Fibroblast of lung (primary cell): Measurements from ENCODE around the gene SLC4A3. TPM values are rescaled to one million over a fixed set of nuclear protein-coding genes. Genes with fewer than 3 reads are reported as not detected.

Experiments used
- DNase-seq, 2 donors: peaks; one replicate each; pipeline versions ENCODE4 v3.0.0 to v3.0.0-alpha.2; 2010; ENCODE audit warnings: low read depth in 2 of 2
- H2AFZ ChIP-seq: 2 replicates; pipeline ENCODE4 v1.5.1; 2012; ENCODE audit warnings: low read length, control low read depth, inconsistent platforms
- H3K27ac ChIP-seq: 2 replicates; pipeline ENCODE4 v1.5.1; 2011; ENCODE audit warnings: low read length, control low read depth; ENCODE audit not compliant: insufficient read depth
- H3K27me3 ChIP-seq: 2 replicates; pipeline ENCODE4 v1.5.1; 2011; ENCODE audit warnings: mild to moderate bottlenecking, low read length; ENCODE audit not compliant: control insufficient read depth, insufficient read depth
- H3K36me3 ChIP-seq: 2 replicates; pipeline ENCODE4 v1.5.1; 2011; ENCODE audit warnings: low read length; ENCODE audit not compliant: control insufficient read depth, insufficient read depth
- H3K4me1 ChIP-seq: 2 replicates; pipeline ENCODE4 v1.5.1; 2011; ENCODE audit warnings: low read length; ENCODE audit not compliant: control insufficient read depth, insufficient read depth; ENCODE audit errors: extremely low read depth
- H3K4me2 ChIP-seq: 2 replicates; pipeline ENCODE4 v1.5.1; 2011; ENCODE audit warnings: low read length, control low read depth; ENCODE audit not compliant: insufficient read depth; ENCODE audit errors: extremely low read depth
- H3K4me3 ChIP-seq, 4 experiments: fragments of 200-600 bp in 1 of 4; sonication (generic) in 1 of 4; replicated peaks in 1 of 4; 2 replicates each; pipeline ENCODE4 v1.5.1; 2011 to 2016; ENCODE audit warnings: low read length in 4 of 4, low read depth in 3 of 4, mild to moderate bottlenecking in 3 of 4, control low read depth in 2 of 4, inconsistent platforms in 1 of 4, mixed read lengths in 1 of 4; ENCODE audit not compliant: insufficient read depth in 1 of 4; ENCODE audit errors: control extremely low read depth in 1 of 4
- H3K79me2 ChIP-seq: 2 replicates; pipeline ENCODE4 v1.5.1; 2012; ENCODE audit warnings: mild to moderate bottlenecking, low read length, inconsistent platforms; ENCODE audit not compliant: control insufficient read depth, insufficient read depth
- H3K9ac ChIP-seq: 2 replicates; pipeline ENCODE4 v1.5.1; 2011; ENCODE audit warnings: mild to moderate bottlenecking, low read length, control low read depth; ENCODE audit not compliant: insufficient read depth
- H3K9me3 ChIP-seq: 2 replicates; pipeline ENCODE4 v1.5.1; 2012; ENCODE audit warnings: low read depth, low read length; ENCODE audit not compliant: control insufficient read depth, insufficient read depth
- H4K20me1 ChIP-seq: 2 replicates; pipeline ENCODE4 v1.5.1; 2011; ENCODE audit warnings: low read length; ENCODE audit not compliant: control insufficient read depth, insufficient read depth; ENCODE audit errors: extremely low read depth
- CTCF ChIP-seq, 2 donors: IDR thresholded peaks in 1 of 2; conservative IDR thresholded peaks in 1 of 2; 1 replicate in 1 of 2; 2 replicates in 1 of 2; pipeline ENCODE4 v1.5.1; 2011 to 2012; ENCODE audit warnings: low read length in 2 of 2, control low read depth in 1 of 2, inconsistent platforms in 1 of 2, low read depth in 1 of 2, mild to moderate bottlenecking in 1 of 2
- EZH2 ChIP-seq: IDR thresholded peaks from 2 replicates; pipeline ENCODE4 v1.5.1; 2012; ENCODE audit warnings: low read length, control low read depth, mild to moderate bottlenecking; ENCODE audit errors: missing control alignments
- polyA plus RNA-seq, 2 donors: library from polyadenylated mRNA; depleted of rRNA in 1 of 2; stranded (reverse) in 1 of 2; unstranded in 1 of 2; fragments of >200 nt; gene quantifications; 2 replicates each; pipeline ENCODE4 v1.2.1, GENCODE V29; 2011 to 2012; ENCODE audit warnings: missing spikeins in 1 of 2
- total RNA-seq: library from RNA; depleted of rRNA; stranded (reverse); fragments of >200 nt; gene quantifications from 2 replicates; pipeline ENCODE4 v1.2.1, GENCODE V29; 2014

SLC4A3 gene
- total and polyA plus RNA-seq, 2 donors (not counting 1 experiment from before 2014, with no cell fraction given) = 1.4 to 1.5 TPM

- Histone ChIP-seq H3K9me3 (no peaks in the 10 kb centered on the region), H3K27ac (no peak overlapping the region), H3K4me1 (no peaks in the 10 kb centered on the region), H3K36me3 (no peaks in the 10 kb centered on the region), H4K20me1 (no peaks in the 10 kb centered on the region), H3K27me3 (peaks cover 12% of the 10 kb centered on the region), H3K4me3 (no peak overlapping the region), H2AFZ (no peak overlapping the region), H3K79me2 (no peaks in the 10 kb centered on the region), H3K9ac (no peak overlapping the region), H3K4me2 (no peak overlapping the region)
- TF ChIP-seq CTCF (conservative IDR thresholded peaks at IDR 0.05 in 1 of 2, IDR thresholded peaks at IDR 0.05 in 1 of 2; ENCODE audit: low read depth in 1 of 2, low read length in 2 of 2) (no peak), EZH2 (no peak)
- DNase-seq = no peak
Measured at GRCh38 chr2:219671279-219671678, 43.8 kb downstream of the SLC4A3 start.

- Histone ChIP-seq H3K36me3 (no peaks in the 10 kb centered on the region), H3K9me3 (no peaks in the 10 kb centered on the region), H3K4me2 (no peak overlapping the region), H3K4me1 (no peaks in the 10 kb centered on the region), H3K4me3 (no peak overlapping the region), H2AFZ (no peak overlapping the region), H4K20me1 (no peaks in the 10 kb centered on the region), H3K27ac (no peak overlapping the region), H3K27me3 (peaks cover 12% of the 10 kb centered on the region), H3K79me2 (no peaks in the 10 kb centered on the region), H3K9ac (no peak overlapping the region)
- no peak for TF ChIP-seq CTCF (conservative IDR thresholded peaks at IDR 0.05 in 1 of 2, IDR thresholded peaks at IDR 0.05 in 1 of 2; ENCODE audit: low read depth in 1 of 2, low read length in 2 of 2)
- TF ChIP-seq EZH2 = no peak
- no peak for DNase-seq
Measured at GRCh38 chr2:219672406-219672805, 45.0 kb downstream of the SLC4A3 start.

- Histone ChIP-seq H2AFZ (no peak overlapping the region), H3K36me3 (no peaks in the 10 kb centered on the region), H3K27me3 (peaks cover 6% of the 10 kb centered on the region), H3K4me2 (no peak overlapping the region), H3K79me2 (no peaks in the 10 kb centered on the region), H3K9ac (no peak overlapping the region), H4K20me1 (no peaks in the 10 kb centered on the region), H3K4me1 (no peaks in the 10 kb centered on the region), H3K4me3 (no peak overlapping the region), H3K9me3 (no peaks in the 10 kb centered on the region), H3K27ac (no peak overlapping the region)
- TF ChIP-seq CTCF (conservative IDR thresholded peaks at IDR 0.05 in 1 of 2, IDR thresholded peaks at IDR 0.05 in 1 of 2; ENCODE audit: low read depth in 1 of 2, low read length in 2 of 2) (no peak), EZH2 (no peak)
- no peak for DNase-seq
Measured at GRCh38 chr2:219675221-219675620, 47.8 kb downstream of the SLC4A3 start.
